HG03378 (cell line): Measurements from ENCODE around the gene FBXL17.

ENCODE experiments used
- ATAC-seq: cut with Tn5 transposase; IDR thresholded peaks from one replicate; pipeline ENCODE4 v1.9.1; 2021; ENCODE audit warnings: mild to moderate bottlenecking, moderate library complexity; ENCODE audit not compliant: unreplicated experiment

The FBXL17 gene

DNA sequence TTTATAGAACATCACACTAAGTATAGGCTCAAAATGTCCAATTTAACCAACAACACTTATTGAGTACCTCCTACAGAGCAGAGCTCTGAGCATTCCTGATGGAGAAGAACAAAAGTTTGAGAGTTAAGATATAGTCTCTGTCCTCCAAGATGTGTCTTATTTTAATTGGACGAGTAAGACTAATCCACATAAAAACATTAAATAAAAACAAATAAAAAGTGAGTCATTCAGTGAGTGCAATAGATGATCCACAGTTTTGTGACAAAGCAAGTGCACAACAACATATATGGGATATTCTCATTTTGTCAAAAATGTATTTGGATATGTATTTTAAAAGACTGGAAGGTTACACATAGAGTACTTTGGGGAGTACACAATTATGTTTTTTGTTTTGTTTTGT, 277.4 kb downstream of the FBXL17 start:
- ATAC-seq: no peak

DNA sequence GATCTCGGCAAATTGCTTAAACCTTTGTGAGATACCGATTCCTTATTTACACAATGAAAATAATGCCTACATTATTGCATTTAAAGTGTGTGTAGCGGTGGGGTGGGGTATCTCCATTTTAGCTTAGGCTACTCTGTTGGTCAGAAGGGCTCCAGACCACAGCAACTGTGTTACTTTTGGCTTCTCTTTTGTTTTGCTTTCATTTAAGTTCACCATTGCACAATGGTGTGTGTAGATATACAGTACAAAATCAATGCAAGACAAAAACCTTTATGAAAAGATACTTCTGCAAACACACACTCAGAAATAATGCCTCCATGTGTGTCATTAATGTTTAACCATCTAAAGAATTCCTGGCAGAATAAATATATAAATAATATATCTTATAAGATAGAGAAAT, 279.4 kb downstream of the FBXL17 start:
- no peak for ATAC-seq

DNA sequence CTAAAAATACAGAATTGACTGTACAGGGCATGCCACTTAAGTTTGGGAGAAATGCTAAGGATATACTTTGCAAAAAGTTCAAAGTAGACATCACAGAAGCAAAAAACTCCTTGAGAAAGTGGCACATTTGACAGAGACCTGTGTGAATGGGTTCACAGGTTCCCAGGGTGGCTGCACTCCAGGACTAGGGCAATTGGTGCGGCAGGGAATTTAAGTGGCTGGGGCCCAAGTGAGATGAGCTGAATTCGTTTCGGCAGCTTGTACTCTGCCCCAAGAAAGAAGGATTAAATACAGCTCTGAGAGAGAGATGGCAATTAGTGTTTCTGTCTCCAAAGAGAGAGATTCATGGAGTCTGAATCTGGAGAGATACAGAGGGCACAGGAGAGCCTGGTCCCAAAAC, 280.1 kb downstream of the FBXL17 start:
- no peak for ATAC-seq

DNA sequence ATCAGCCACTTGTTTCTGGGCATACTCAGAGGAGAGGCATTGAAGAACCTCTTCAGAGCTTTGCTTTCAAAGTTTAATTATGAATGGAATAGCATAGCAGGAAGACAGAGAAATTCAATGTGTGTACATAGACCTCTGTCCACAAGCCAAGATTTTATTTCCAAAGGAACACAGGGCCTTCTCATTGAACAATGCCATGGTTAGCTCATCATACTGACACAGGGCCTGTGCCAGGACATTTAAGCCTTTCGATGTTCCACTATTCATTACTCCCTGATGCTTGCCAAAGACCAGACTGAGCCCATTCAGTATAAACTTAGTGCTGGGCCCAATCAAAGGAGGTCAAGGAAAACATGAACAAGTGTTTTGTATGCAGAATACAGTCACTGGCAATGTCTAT, 280.8 kb downstream of the FBXL17 start:
- ATAC-seq: no peak

DNA sequence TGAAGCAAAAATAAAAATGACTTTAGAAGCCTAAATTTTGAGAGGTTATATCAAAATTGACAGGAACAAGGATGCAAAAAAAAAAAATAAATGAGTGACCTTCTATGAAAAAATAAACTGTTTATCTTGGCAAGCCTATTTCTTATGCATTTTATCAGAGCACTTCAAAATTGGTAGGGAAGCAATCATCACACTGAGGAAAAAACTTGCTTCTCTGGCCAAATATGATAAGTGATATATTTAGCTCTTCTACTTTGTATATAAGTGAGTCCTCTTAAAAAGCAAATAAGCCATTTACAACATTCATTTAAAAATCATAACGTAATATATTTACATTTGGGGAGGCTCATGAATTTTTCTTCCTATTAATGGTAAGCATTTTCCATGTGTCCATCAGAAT, 287.1 kb downstream of the FBXL17 start:
- no peak for ATAC-seq

DNA sequence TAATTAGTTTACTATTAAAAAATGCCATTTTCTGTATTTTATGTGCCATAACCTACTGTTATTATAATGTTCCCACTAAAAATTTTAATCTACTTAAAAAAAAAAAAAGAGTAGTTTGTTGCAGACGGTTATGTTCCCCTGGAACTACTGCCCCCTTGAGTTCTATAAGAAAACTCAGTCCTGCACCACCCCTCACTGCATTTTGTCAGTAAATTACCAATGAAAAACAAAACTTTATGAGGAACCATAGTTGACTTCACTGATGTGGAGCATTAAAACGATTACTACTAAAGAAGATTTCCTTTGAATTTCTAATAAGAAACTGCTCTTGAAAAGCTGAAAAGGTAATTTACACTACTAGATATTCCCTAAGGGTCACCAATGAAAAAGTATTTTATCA, 288.7 kb downstream of the FBXL17 start:
- ATAC-seq: no peak

DNA sequence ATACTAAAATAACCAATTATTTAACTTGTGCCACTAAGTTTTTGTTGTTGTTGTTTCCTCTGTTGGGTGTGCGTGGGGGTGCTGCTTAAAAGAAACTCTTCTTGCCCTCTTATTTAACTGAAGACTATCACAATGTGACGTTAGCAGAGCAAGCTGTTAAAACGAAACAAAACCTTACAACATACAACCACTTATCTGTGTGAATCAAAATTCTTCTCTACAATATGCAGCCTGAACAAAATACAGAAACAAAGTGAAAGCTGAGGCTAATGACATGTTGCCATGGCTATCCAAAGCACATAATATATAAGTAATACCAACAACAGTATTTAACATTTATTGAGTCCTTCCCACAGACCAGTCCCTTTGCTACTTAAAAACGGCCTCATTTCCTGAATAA, 291.0 kb downstream of the FBXL17 start:
- no peak for ATAC-seq

DNA sequence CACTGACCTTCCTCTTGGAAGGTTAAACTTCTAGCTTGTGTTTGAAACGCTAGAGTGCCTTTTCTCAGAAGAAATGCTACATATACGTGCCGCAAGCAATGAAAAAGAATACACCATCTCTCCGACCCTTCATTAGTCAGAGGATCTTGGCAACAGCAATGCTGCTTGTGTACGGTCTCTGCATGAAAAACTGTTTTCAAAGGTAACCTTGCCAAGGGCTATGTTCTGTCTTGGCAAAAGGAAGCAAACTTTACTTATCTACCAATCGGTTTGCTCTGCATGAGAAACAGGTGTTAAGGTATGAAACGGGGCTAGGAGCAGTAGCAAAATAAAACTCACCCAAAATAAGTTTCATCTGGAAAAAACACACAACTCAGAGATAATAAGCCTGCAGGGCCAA, 297.8 kb downstream of the FBXL17 start:
- no peak for ATAC-seq

DNA sequence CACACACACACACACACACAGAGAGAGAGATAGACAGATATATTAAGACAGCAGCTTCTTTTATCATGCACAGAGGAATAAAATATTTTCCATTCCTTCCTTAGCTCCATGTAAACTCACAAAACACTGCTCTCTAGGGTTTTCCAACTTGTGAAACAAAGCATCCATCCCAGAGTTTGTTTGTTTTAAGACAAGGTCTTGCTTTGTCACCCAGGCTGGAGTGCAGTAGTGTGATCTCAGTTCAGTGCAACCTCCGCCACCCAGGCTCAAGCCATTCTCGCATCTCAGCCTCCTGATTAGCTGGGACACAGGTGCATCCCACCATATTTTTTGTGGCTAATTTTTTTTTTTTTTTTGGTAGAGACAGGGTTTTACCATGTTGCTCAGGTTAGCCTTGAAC, 298.7 kb downstream of the FBXL17 start:
- no peak for ATAC-seq

DNA sequence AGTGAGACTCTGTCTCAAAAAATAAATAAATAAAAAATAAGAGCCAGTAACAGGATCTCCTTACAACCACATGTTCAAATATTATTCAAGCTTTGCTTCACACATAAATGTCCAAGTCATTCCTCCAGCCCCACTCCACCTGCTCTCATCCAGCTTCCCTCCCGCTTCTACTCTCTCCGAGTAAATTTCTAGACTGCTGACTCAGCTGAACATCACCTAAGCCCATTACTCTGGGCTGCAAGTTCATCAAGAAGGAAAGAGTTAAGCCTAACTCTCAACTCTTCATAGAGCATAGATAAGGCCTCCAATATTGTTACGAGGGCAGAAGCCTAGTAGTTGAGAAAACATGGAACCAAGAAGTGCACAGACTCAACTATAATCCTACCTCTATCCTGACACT, 300.2 kb downstream of the FBXL17 start:
- no peak for ATAC-seq

DNA sequence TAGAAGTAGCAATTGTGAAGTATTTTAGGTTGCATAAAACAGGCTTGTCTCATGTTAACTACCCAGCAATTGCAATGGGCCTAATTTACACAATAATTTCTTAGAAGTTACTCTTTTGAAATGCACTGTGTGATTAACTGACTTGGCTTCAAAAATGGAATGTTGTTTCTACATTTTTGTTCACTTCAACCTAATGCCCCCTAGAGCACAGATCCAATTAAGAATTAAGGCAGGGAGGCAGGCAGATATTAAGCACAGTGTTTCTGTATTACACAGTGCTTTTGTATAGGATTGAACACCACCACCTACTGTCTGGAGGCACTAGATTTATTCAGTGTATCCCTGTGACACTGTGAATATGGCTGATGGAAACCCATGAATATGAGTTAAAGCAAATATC, 302.1 kb downstream of the FBXL17 start:
- ATAC-seq: no peak

DNA sequence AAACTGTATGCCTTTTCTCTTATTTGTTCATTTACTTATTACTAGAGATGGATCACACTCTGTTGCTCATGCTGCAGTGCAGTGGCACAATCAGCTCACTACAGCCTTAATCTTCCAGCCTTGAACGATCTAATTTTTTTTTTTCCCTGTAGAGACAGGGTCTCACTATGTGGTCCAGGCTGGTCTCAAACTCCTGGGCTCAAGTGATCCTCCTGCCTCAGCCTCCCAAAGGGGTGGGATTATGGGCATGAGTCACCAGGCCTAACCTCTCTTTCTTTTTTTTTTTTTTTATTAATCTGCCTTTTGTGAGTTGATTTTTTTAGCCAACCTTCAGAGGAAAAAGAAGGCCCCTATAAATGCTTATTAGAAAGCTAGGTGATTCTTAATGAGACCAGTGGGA, 303.0 kb downstream of the FBXL17 start:
- no peak for ATAC-seq

DNA sequence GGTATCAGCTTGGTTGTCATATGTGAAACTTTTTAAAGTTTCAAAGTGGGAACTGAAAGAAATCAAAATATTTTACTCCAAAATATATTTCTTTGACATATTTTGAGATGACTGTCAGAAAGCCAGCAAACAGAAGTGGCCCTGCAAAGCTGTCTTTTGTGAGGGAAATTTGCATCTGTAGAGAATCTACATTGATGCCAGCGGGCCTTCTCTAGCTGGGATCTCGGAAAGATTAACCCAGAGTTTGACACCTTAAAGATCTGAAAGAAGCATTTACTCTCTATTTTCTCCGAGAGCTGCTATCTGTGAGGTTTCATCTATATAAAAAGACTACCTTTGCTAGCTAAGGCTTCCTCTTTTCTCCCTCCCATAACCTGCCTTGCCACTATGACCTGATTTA, 303.6 kb downstream of the FBXL17 start:
- ATAC-seq: no peak

DNA sequence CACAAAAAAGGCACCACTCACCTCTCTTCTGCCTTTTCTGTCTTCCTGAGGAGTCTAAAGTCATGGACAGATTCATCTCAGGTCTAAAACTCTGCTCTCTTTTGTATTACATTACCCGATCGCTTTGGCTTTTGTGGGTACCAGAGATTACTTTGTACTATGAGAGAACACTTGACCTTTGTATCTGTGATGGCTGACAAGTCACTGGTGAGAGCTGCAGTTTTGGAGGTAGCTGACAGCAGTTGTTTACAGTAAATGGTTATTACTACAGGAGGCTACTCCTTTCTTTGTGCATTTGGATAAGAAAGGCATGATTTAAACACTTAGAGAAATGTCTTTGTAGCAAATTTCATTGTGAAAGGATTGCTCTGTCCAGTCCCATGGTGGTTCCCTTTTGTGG, 307.3 kb downstream of the FBXL17 start:
- no peak for ATAC-seq

DNA sequence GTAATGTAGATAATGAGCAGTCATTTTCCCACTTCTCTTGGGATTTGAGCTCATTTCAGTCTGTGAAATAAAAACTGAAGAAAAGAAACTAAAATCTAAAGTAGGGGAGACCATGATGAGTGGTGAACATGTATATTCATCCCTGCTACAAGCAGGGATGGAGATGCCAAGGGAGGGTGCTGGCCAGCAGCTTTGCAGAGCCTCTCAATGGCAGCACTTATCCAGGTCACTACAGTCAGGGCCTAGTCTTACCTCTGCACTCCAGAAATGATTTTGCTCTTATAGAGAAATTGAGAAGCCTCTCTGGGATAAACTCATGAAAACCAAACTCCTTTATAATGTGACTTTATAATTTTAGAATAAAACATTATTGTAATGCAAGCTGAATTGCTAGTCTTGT, 317.6 kb downstream of the FBXL17 start:
- ATAC-seq: no peak

DNA sequence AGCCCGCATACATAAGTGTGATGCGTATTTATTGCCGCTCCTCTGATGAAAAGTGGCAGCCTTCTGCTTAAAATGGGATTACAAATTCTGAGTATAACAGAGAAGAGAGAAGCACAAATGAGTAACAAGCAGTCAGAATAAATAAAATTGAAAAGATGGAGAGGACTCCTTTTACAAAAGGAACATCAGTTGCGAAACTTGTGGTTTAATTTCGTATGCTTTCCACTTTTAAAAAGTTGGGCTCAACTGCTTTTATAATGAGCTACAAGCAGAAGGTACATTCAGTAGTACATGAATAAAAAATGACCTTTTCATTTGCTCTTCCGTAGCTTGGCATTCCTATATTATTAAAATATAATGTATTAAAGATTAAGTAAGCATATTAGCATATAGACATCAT, 320.0 kb downstream of the FBXL17 start:
- ATAC-seq: no peak

DNA sequence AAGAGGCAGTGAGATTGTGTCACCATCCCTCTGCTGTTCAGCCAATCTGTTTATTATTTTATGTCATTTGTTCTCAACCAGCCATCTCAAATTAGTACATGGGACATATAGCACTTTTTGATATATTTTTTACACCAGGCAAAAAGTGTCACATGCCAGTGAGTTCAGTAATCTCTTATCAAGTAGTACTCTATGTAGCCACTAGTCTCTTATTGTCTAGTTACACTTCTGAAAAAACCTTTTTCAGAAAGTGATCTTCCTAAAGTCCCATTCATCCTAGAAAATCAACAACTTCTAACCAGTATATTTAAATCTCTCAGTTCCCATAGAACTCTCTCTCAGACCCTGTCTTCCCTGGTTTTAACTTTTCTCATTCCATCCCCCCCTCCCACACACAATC, 321.6 kb downstream of the FBXL17 start:
- ATAC-seq: no peak

DNA sequence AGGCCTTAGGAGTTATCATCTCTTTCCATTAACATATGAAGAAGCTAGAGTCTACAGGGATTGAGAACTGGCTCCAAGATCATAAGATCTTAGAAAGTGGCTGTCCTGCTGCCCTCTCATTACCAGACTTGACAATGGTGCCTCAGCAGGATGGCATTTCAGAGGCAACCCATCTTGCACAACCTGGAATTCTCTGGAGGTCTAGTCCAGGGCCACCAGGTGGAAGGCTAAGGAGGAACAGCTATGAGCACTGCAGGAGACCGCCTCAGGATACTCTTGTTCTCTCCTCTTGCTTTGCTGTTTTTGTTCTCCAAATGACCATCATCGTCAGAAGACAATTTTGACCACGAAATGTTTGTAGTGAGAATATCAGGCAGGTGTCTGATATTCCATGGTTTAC, 322.6 kb downstream of the FBXL17 start:
- ATAC-seq: no peak

DNA sequence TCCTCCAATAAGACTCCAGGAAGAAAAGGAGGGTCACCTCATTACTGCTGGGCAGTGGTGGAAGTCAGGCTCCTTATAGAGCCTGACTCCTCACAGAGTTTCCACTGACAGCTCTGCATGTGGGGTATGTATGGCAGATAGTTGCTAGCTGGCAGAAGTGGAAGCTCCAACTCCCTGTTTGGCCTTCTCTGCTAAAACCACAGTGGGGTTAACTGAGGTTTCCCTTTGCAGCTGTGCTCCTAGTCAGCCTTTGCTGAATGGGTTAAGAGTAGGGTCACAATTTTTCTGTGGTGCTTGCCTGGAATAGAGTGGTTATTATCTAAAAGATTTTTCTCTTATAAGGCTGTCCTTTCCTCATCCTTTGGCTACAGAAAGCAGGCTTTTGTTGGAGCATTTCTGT, 327.5 kb downstream of the FBXL17 start:
- no peak for ATAC-seq

DNA sequence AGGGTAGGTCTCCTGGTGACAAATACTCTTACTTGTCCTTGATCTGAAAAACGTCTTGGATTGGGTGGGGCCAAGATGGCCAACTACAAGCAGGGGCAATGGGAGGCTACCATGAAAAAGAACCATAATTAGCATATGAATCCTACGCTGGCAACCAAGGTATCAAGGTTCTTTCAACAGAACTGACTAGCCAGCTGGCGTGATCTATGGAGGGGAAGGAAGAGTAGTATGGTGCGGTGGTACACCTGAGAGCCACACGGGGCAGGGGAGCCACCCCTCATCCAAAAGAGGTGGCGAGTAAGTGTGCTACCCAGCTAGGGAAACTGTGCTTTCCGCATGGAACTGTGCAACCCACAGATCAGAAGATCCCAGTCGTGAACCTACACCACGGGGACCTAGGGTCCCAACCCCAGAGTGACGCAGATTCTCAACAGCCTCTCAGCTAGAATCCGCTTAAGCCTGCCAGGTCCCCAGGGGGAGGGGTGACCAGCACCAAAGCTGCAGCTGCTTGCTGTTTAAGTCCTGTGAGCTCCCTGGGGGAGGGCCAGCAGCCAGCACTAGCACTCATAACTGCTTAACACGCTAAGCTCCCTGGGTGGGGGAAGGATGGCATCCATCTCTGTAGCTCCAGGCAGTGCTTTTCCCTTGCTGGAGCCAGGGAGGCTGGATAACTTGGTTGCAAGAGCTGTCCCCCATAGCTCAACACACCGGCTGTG, 334.8 kb downstream of the FBXL17 start:
- ATAC-seq: no peak

DNA sequence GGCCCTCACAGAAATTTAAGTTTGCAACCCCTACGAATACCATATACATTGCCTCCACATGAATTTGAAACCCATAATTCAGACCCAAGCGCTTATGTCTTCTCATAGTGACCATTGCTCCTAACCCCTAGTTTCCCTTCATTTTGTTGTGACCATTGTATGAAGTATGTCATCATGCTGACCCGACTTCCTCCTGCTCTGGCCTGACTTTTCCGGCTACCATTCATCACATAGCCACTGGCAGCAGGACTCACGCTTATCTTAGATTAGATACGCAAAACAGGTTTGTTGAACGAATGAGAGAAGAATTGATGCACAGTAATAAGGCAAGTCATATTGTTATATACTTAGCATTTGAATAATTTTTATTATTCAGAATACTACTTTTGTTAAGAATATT, 345.4 kb downstream of the FBXL17 start:
- ATAC-seq: no peak

DNA sequence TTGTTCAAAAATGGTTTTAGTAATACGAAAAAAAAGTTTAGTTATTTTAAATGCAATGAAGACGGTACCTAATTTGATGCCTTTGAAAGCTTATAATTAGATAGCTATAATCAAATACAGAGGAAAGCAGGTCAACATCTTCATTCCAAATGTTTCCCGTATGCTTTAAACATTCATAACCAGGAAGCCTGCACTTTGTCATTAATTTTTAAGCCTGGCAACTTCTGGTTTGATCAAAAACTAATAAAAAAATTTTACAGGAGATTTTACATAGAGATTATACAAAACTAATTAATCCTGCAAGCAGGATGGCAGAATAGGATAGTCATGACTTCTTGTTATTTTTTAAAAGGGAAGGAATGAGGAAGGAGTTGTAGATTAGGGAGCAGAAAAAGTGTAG, 353.0 kb downstream of the FBXL17 start:
- ATAC-seq: no peak

DNA sequence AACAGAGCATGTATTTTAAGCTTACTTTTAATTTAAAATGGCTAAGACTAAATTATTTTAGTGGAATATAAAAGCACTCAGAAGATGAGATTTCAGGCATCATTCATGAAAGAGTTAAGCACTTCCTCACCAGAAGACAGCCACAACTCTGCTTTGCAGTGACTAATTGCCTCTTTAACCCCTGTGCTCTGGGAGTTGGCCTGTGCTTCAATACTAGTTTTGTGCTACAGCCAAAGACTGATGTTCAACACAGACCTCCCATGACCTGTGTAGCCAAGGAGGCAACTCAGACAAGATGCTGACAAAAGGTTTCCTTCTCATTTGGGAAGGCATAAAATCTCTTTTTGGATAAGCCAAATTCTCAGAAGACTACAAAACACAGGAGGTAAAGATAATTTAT, 353.5 kb downstream of the FBXL17 start:
- ATAC-seq: no peak

DNA sequence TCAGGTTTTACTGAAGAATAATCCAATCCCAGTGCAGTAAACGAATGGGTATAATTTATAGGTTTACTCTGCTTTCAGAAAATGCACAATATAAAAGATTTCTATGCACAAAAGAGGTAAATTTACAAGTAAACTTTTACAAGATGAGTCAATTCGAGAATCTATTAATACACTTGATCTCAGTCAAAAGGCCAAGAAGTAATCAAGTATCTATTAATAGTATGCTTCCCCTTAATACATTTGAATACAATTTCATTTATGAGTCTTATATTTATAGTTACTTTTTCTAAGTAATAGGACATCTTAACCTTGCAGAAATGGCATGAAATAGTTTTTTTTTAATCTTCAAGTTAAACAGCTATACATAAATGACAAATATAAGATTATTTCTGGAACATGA, 355.9 kb downstream of the FBXL17 start:
- no peak for ATAC-seq
